ENCODE data around the gene STKLD1.

STKLD1 gene

GRCh38 chr9:133403766-133404453, 27.7 kb downstream of the STKLD1 start:
- H3K27ac ChIP-seq = no peak overlapping the region
- H3K4me1 ChIP-seq (ENCODE audit: control insufficient read depth in 1 of 2, insufficient read depth in 1 of 2, low read depth in 1 of 2, low read length in 1 of 2) = no peaks in the 10 kb centered on the region
- TF ChIP-seq CTCF (IDR thresholded peaks at IDR 0.05) = peak; percentile 71
- H3K27me3 ChIP-seq = no peaks in the 10 kb centered on the region
- no peak overlapping the region for H3K4me3 ChIP-seq (ENCODE audit: low read depth in 1 of 2, low read length in 1 of 2)
- no peaks in the 10 kb centered on the region for H3K9me3 ChIP-seq
- peaks cover 26% of the 10 kb centered on the region for H3K36me3 ChIP-seq

GRCh38 chr9:133404454-133405002, 28.4 kb downstream of the STKLD1 start:
- Histone ChIP-seq H3K27me3 (no peaks in the 10 kb centered on the region), H3K9me3 (no peaks in the 10 kb centered on the region), H3K4me3 (ENCODE audit: low read depth in 1 of 2, low read length in 1 of 2) (no peak overlapping the region), H3K27ac (no peak overlapping the region), H3K36me3 (peaks cover 32% of the 10 kb centered on the region), H3K4me1 (ENCODE audit: control insufficient read depth in 1 of 2, insufficient read depth in 1 of 2, low read depth in 1 of 2, low read length in 1 of 2) (no peaks in the 10 kb centered on the region)
- TF ChIP-seq CTCF (IDR thresholded peaks at IDR 0.05) = no peak

GRCh38 chr9:133405508-133406438, 29.6 kb downstream of the STKLD1 start:
- Histone ChIP-seq H3K36me3 (peaks cover 44% of the 10 kb centered on the region), H3K27ac (no peak overlapping the region), H3K9me3 (no peaks in the 10 kb centered on the region), H3K4me1 (ENCODE audit: control insufficient read depth in 1 of 2, insufficient read depth in 1 of 2, low read depth in 1 of 2, low read length in 1 of 2) (no peaks in the 10 kb centered on the region), H3K27me3 (no peaks in the 10 kb centered on the region), H3K4me3 (ENCODE audit: low read depth in 1 of 2, low read length in 1 of 2) (no peak overlapping the region)
- TF ChIP-seq CTCF (IDR thresholded peaks at IDR 0.05) = no peak

- TF ChIP-seq CTCF (IDR thresholded peaks at IDR 0.05) = peak; percentile 81
- no peak overlapping the region for H3K27ac ChIP-seq
- no peak overlapping the region for H3K4me3 ChIP-seq (ENCODE audit: low read depth in 1 of 2, low read length in 1 of 2)
- no peaks in the 10 kb centered on the region for H3K4me1 ChIP-seq (ENCODE audit: control insufficient read depth in 1 of 2, insufficient read depth in 1 of 2, low read depth in 1 of 2, low read length in 1 of 2)
- no peaks in the 10 kb centered on the region for H3K9me3 ChIP-seq
- H3K36me3 ChIP-seq = peaks cover 53% of the 10 kb centered on the region
- H3K27me3 ChIP-seq = no peaks in the 10 kb centered on the region
These were observed 30.5 kb downstream of the STKLD1 start for GRCh38 chr9:133406480-133407307.

GRCh38 chr9:133408042-133408441, 31.9 kb downstream of the STKLD1 start:
- Histone ChIP-seq H3K36me3 (peaks cover 67% of the 10 kb centered on the region), H3K4me1 (ENCODE audit: control insufficient read depth in 1 of 2, insufficient read depth in 1 of 2, low read depth in 1 of 2, low read length in 1 of 2) (no peaks in the 10 kb centered on the region), H3K27ac (no peak overlapping the region), H3K27me3 (no peaks in the 10 kb centered on the region), H3K9me3 (no peaks in the 10 kb centered on the region), H3K4me3 (ENCODE audit: low read depth in 1 of 2, low read length in 1 of 2) (no peak overlapping the region)
- TF ChIP-seq CTCF (IDR thresholded peaks at IDR 0.05) = no peak

Data from neutrophil (primary cell).